ENCODE measurements around the gene TMEM219. TPM values are rescaled to one million over a fixed set of nuclear protein-coding genes. Genes with fewer than 3 reads are reported as not detected.

TMEM219 gene
- total RNA-seq, 1 experiment from 2014 or later = 57.7 TPM

- ChIA-PET CTCF (no interaction called here), POLR2A (no interaction called here)
- Histone ChIP-seq H3K9me3 (no peaks in the 10 kb centered on the region), H3K4me3 (ENCODE audit: low read depth, low read length) (no peak overlapping the region), H3K4me1 (0 out of 2 replicates have a peak, but pooled peaks cover 6% of the 10 kb centered on the region), H3K27me3 (replicated peaks; ENCODE audit: control insufficient read depth, insufficient read depth, low read length) (no peaks in the 10 kb centered on the region), H3K36me3 (ENCODE audit: control insufficient read depth, insufficient read depth, low read length) (peaks cover 7% of the 10 kb centered on the region)
- BruUV-seq (replicated peaks) = no TSS peak
- DNase-seq = no peak
- Mint-ChIP-seq H3K27me3 (ENCODE audit: insufficient read depth, unreplicated experiment) (no peaks in the 10 kb centered on the region), H3K27ac (ENCODE audit: unreplicated experiment) (no peak overlapping the region), H3K4me3 (ENCODE audit: unreplicated experiment) (no peak overlapping the region), H3K36me3 (ENCODE audit: insufficient read depth, unreplicated experiment) (peaks cover 41% of the 10 kb centered on the region), H3K4me1 (ENCODE audit: low read depth, unreplicated experiment) (peaks cover 16% of the 10 kb centered on the region), H3K9me3 (ENCODE audit: unreplicated experiment) (no peaks in the 10 kb centered on the region)
- intact Hi-C loops (cut with micrococcal nuclease; ENCODE audit: unreplicated experiment) = loop anchor here (10.0 kb wide), 1 partner anchor 113 kb away; the partner anchor contains the start of gene CDIPT
- TF ChIP-seq, protein P1, sequence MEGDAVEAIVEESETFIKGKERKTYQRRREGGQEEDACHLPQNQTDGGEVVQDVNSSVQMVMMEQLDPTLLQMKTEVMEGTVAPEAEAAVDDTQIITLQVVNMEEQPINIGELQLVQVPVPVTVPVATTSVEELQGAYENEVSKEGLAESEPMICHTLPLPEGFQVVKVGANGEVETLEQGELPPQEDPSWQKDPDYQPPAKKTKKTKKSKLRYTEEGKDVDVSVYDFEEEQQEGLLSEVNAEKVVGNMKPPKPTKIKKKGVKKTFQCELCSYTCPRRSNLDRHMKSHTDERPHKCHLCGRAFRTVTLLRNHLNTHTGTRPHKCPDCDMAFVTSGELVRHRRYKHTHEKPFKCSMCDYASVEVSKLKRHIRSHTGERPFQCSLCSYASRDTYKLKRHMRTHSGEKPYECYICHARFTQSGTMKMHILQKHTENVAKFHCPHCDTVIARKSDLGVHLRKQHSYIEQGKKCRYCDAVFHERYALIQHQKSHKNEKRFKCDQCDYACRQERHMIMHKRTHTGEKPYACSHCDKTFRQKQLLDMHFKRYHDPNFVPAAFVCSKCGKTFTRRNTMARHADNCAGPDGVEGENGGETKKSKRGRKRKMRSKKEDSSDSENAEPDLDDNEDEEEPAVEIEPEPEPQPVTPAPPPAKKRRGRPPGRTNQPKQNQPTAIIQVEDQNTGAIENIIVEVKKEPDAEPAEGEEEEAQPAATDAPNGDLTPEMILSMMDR (IDR thresholded peaks at IDR 0.05; ENCODE audit: insufficient read depth in 1 of 2, low read depth in 1 of 2, low read length in 1 of 2, severe bottlenecking in 1 of 2, unreplicated experiment in 1 of 2) = no peak
These were observed 16.2 kb downstream of the TMEM219 start for GRCh38 chr16:29978081-29978480.

DNA sequence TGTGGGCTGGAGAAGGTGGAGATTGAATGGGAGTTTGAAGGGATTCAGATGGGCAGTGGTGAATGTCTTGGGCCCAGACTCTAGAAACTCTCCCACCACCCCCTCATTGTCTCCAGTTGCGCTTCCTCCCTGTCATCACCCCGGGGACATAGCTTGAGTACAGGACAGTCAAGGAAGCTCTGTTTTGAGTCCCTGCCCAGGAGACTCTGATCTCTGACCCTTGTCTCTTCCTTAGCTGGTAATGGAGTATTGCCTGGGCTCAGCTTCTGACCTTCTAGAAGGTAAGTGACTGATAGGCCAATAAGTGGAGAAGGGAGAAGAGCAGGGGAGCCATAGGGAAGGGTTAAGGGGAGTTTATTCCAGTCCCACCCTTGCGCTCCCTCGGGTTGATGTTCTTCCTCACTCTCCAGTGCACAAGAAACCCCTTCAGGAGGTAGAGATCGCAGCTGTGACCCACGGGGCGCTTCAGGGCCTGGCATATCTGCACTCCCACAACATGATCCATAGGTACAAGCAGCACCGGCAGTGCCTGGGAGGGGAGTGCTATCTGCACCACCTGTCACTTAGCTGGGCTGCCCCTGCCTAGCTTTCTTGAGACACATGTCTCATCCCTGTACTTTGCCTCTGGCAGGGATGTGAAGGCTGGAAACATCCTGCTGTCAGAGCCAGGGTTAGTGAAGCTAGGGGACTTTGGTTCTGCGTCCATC, 16.8 kb downstream of the TMEM219 start:
- TF ChIP-seq, protein P1 (IDR thresholded peaks at IDR 0.05; ENCODE audit: insufficient read depth in 1 of 2, low read depth in 1 of 2, low read length in 1 of 2, severe bottlenecking in 1 of 2, unreplicated experiment in 1 of 2) = no peak
- BruUV-seq (replicated peaks) = no TSS peak
- ChIA-PET POLR2A (no interaction called here), CTCF (no interaction called here)
- peaks cover 16% of the 10 kb centered on the region for H3K4me1 Mint-ChIP-seq (ENCODE audit: low read depth, unreplicated experiment)
- Histone ChIP-seq H3K4me3 (ENCODE audit: low read depth, low read length) (no peak overlapping the region), H3K4me1 (0 out of 2 replicates have a peak, but pooled peaks cover 4% of the 10 kb centered on the region), H3K27me3 (replicated peaks; ENCODE audit: control insufficient read depth, insufficient read depth, low read length) (no peaks in the 10 kb centered on the region), H3K36me3 (ENCODE audit: control insufficient read depth, insufficient read depth, low read length) (peaks cover 7% of the 10 kb centered on the region), H3K9me3 (no peaks in the 10 kb centered on the region)
- H3K27ac Mint-ChIP-seq (ENCODE audit: unreplicated experiment) = no peak overlapping the region
- no peak overlapping the region for H3K4me3 Mint-ChIP-seq (ENCODE audit: unreplicated experiment)
- intact Hi-C loops (cut with micrococcal nuclease; ENCODE audit: unreplicated experiment) = loop anchor here (10.0 kb wide), 1 partner anchor 114 kb away; the partner anchor contains the start of gene CDIPT
- H3K27me3 Mint-ChIP-seq (ENCODE audit: insufficient read depth, unreplicated experiment) = no peaks in the 10 kb centered on the region
- no peaks in the 10 kb centered on the region for H3K9me3 Mint-ChIP-seq (ENCODE audit: unreplicated experiment)
- DNase-seq = no peak
- H3K36me3 Mint-ChIP-seq (ENCODE audit: insufficient read depth, unreplicated experiment) = peaks cover 41% of the 10 kb centered on the region

- CTCF ChIA-PET = no interaction called here
- intact Hi-C loops (cut with micrococcal nuclease; ENCODE audit: unreplicated experiment) = no loop called here
- Histone ChIP-seq H3K27me3 (replicated peaks; ENCODE audit: control insufficient read depth, insufficient read depth, low read length) (no peaks in the 10 kb centered on the region), H3K4me1 (no peaks in the 10 kb centered on the region), H3K4me3 (ENCODE audit: low read depth, low read length) (no peak overlapping the region), H3K9me3 (no peaks in the 10 kb centered on the region), H3K36me3 (ENCODE audit: control insufficient read depth, insufficient read depth, low read length) (peaks cover 10% of the 10 kb centered on the region)
- peaks cover 67% of the 10 kb centered on the region for H3K36me3 Mint-ChIP-seq (ENCODE audit: insufficient read depth, unreplicated experiment)
- no TSS peak for BruUV-seq (replicated peaks)
- POLR2A ChIA-PET = no interaction called here
- no peak overlapping the region for H3K27ac Mint-ChIP-seq (ENCODE audit: unreplicated experiment)
- no peaks in the 10 kb centered on the region for H3K27me3 Mint-ChIP-seq (ENCODE audit: insufficient read depth, unreplicated experiment)
- no peaks in the 10 kb centered on the region for H3K4me1 Mint-ChIP-seq (ENCODE audit: low read depth, unreplicated experiment)
- no peak for DNase-seq
- TF ChIP-seq, protein P1 (IDR thresholded peaks at IDR 0.05; ENCODE audit: insufficient read depth in 1 of 2, low read depth in 1 of 2, low read length in 1 of 2, severe bottlenecking in 1 of 2, unreplicated experiment in 1 of 2) = no peak
- no peaks in the 10 kb centered on the region for H3K9me3 Mint-ChIP-seq (ENCODE audit: unreplicated experiment)
- no peak overlapping the region for H3K4me3 Mint-ChIP-seq (ENCODE audit: unreplicated experiment)
These were observed 20.9 kb downstream of the TMEM219 start for GRCh38 chr16:29982560-29983419.
